Left lobe of liver (tissue), 2 donors: ENCODE measurements around the gene BLOC1S5. TPM values are rescaled to one million over a fixed set of nuclear protein-coding genes. Genes with fewer than 3 reads are reported as not detected.
A peak's percentile ranks its signal among the peaks of the same experiment; 100 is the strongest.

Experiments used
- ATAC-seq: fragments of 200-7000 bp; cut with Tn5 transposase; one replicate; pipeline ENCODE4 v1.9.1; 2020; ENCODE audit warnings: mild to moderate bottlenecking, moderate library complexity
- DNase-seq: peaks from one replicate; pipeline ENCODE4 v3.0.0-alpha.2; 2020; ENCODE audit warnings: low spot score
- total RNA-seq: library from RNA; stranded (reverse); gene quantifications from one replicate; pipeline ENCODE4 v1.2.1, GENCODE V29; 2021
- donor health status: DM: no; HTN: no; CAD: no; lungs with moderate emphysema.
- donor health status: DM: no; HTN: yes; CAD: no.

BLOC1S5 gene
- 4.9 TPM for total RNA-seq

- peak; percentile 97 for DNase-seq
- ATAC-seq: peak; percentile 96
Measured at GRCh38 chr6:8063761-8064637, at the start of gene BLOC1S5. BLOC1S5 (minus strand) TSS chr6:8064389; CDS start chr6:8064376, 13 bp downstream.

- no peak for ATAC-seq
- DNase-seq: no peak
Measured at GRCh38 chr6:8113131-8113654, 49.0 kb upstream of the BLOC1S5 start.

GRCh38 chr6:8110725-8111124, 46.5 kb upstream of the BLOC1S5 start:
- DNase-seq (no peak), ATAC-seq (peak; percentile 68)

GRCh38 chr6:8110117-8110721, 46.0 kb upstream of the BLOC1S5 start:
- ATAC-seq: no peak

GRCh38 chr6:8108759-8109539, 44.8 kb upstream of the BLOC1S5 start:
- ATAC-seq (no peak), DNase-seq (no peak)

More at GRCh38 chr6:8110117-8110721, 46.0 kb upstream of the BLOC1S5 start:
- DNase-seq: no peak

- no peak for ATAC-seq
Measured at GRCh38 chr6:8108031-8108660, 44.0 kb upstream of the BLOC1S5 start.

GRCh38 chr6:8105791-8106190, 41.6 kb upstream of the BLOC1S5 start:
- ATAC-seq (no peak), DNase-seq (no peak)

More at GRCh38 chr6:8108031-8108660, 44.0 kb upstream of the BLOC1S5 start:
- DNase-seq: no peak

GRCh38 chr6:8103726-8104125, 39.5 kb upstream of the BLOC1S5 start:
- no peak for DNase-seq
- ATAC-seq: no peak

GRCh38 chr6:8102122-8102958, 38.2 kb upstream of the BLOC1S5 start, which contains the start of gene EEF1E1:
EEF1E1 (minus strand) TSS chr6:8102548; CDS start chr6:8102521, 27 bp downstream.
- peak; percentile 99 for ATAC-seq
- DNase-seq: peak; percentile 95

GRCh38 chr6:8100159-8100854, 36.1 kb upstream of the BLOC1S5 start:
- no peak for ATAC-seq

GRCh38 chr6:8090650-8091049, 26.5 kb upstream of the BLOC1S5 start:
- no peak for ATAC-seq
- DNase-seq: no peak

More at GRCh38 chr6:8100159-8100854, 36.1 kb upstream of the BLOC1S5 start:
- DNase-seq: no peak

- ATAC-seq (no peak), DNase-seq (no peak)
Measured at GRCh38 chr6:8088886-8089285, 24.7 kb upstream of the BLOC1S5 start.

GRCh38 chr6:8087870-8088754, 23.9 kb upstream of the BLOC1S5 start:
- DNase-seq: no peak
- ATAC-seq: no peak

- DNase-seq (no peak), ATAC-seq (no peak)
Measured at GRCh38 chr6:8086755-8087306, 22.6 kb upstream of the BLOC1S5 start.

- peak; percentile 96 for ATAC-seq
Measured at GRCh38 chr6:8085053-8085511, 20.9 kb upstream of the BLOC1S5 start.

GRCh38 chr6:8084586-8084985, 20.4 kb upstream of the BLOC1S5 start:
- peak; percentile 24 for ATAC-seq

More at GRCh38 chr6:8085053-8085511, 20.9 kb upstream of the BLOC1S5 start:
- peak; percentile 85 for DNase-seq

More at GRCh38 chr6:8084586-8084985, 20.4 kb upstream of the BLOC1S5 start:
- no peak for DNase-seq
